ENCODE results near the gene ADAMTS9.

DNA sequence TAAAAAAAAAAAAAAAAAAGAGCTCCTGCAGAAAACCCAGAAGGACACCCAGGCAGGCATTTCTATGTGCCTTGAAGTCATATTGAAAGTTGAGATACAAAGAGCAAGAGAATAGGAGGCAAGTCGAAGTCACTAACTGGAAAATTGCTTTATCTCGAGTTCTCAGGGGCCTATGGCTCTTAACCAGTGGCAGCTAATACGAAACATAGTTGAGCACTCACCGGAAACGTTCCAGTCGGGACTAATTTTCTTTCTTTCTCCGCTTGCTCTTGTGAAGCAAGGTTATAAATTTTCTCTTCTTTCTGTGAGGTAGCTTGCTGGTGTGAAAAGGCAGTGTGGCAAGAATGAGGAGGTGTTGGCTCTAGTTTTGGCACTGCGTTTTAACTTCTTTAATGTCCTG, 181.5 kb downstream of the ADAMTS9 start:
- TF ChIP-seq, protein P1, sequence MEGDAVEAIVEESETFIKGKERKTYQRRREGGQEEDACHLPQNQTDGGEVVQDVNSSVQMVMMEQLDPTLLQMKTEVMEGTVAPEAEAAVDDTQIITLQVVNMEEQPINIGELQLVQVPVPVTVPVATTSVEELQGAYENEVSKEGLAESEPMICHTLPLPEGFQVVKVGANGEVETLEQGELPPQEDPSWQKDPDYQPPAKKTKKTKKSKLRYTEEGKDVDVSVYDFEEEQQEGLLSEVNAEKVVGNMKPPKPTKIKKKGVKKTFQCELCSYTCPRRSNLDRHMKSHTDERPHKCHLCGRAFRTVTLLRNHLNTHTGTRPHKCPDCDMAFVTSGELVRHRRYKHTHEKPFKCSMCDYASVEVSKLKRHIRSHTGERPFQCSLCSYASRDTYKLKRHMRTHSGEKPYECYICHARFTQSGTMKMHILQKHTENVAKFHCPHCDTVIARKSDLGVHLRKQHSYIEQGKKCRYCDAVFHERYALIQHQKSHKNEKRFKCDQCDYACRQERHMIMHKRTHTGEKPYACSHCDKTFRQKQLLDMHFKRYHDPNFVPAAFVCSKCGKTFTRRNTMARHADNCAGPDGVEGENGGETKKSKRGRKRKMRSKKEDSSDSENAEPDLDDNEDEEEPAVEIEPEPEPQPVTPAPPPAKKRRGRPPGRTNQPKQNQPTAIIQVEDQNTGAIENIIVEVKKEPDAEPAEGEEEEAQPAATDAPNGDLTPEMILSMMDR (IDR thresholded peaks at IDR 0.05), result no peak
- TF ChIP-seq EZH2 (IDR thresholded peaks at IDR 0.05; ENCODE audit: borderline replicate concordance, insufficient read depth, low read depth, low read length, poor library complexity, severe bottlenecking), result no peak

All from B cell (primary cell).